CD4-positive, CD25-positive, alpha-beta regulatory T cell (primary cell): ENCODE measurements around the gene GALNS. TPM values are rescaled to one million over a fixed set of nuclear protein-coding genes. Genes with fewer than 3 reads are reported as not detected.

Experiments used
- ATAC-seq, 2 donors: fragments of 150-1000 bp; cut with Tn5 transposase; one replicate each; pipeline ENCODE4 v1.10.0; 2021; ENCODE audit warnings: low read depth in 2 of 2, moderate number of reproducible peaks in 2 of 2, moderate library complexity in 1 of 2
- DNase-seq, 3 donors: peaks; one replicate each; pipeline versions ENCODE4 v3.0.0 to v3.0.0-alpha.2; 2012 to 2022; ENCODE audit warnings: mixed read lengths in 1 of 3
- H3K27ac ChIP-seq: one replicate; pipeline ENCODE4 v1.7.0; 2013; ENCODE audit warnings: mild to moderate bottlenecking, low read length; ENCODE audit not compliant: insufficient read depth, poor library complexity, severe bottlenecking
- H3K27me3 ChIP-seq: one replicate; pipeline ENCODE4 v1.7.0; 2013; ENCODE audit warnings: low read length; ENCODE audit not compliant: control insufficient read depth, insufficient read depth
- H3K36me3 ChIP-seq: one replicate; pipeline ENCODE4 v1.7.0; 2013; ENCODE audit warnings: mild to moderate bottlenecking, low read length, moderate library complexity; ENCODE audit not compliant: control insufficient read depth, insufficient read depth
- H3K4me1 ChIP-seq: 2 replicates; pipeline ENCODE4 v1.7.0; 2013; ENCODE audit warnings: mild to moderate bottlenecking, low read length; ENCODE audit not compliant: insufficient read depth, control insufficient read depth, poor library complexity, severe bottlenecking
- H3K4me3 ChIP-seq: one replicate; pipeline ENCODE4 v1.7.0; 2013; ENCODE audit warnings: low read depth, mild to moderate bottlenecking, low read length, moderate library complexity
- H3K9me3 ChIP-seq, 2 experiments: 1 replicate in 1 of 2; 2 replicates in 1 of 2; pipeline ENCODE4 v1.7.0; 2013; ENCODE audit warnings: low read length in 2 of 2, mild to moderate bottlenecking in 1 of 2, moderate library complexity in 1 of 2; ENCODE audit not compliant: control insufficient read depth in 2 of 2
- H3K27ac Mint-ChIP-seq, 3 donors: one replicate each; pipeline ENCODE4 v1.8.0; 2020 to 2022; ENCODE audit warnings: mild to moderate bottlenecking in 3 of 3, mixed read lengths in 3 of 3, moderate library complexity in 2 of 3
- H3K27me3 Mint-ChIP-seq: one replicate; pipeline ENCODE4 v1.8.0; 2022; ENCODE audit warnings: mild to moderate bottlenecking, mixed read lengths
- H3K36me3 Mint-ChIP-seq: one replicate; pipeline ENCODE4 v1.8.0; 2020; ENCODE audit warnings: mixed read lengths
- H3K4me1 Mint-ChIP-seq, 4 donors: one replicate each; pipeline ENCODE4 v1.8.0; 2020 to 2022; ENCODE audit warnings: mixed read lengths in 4 of 4, mild to moderate bottlenecking in 1 of 4
- H3K4me3 Mint-ChIP-seq, 4 donors: one replicate each; pipeline ENCODE4 v1.8.0; 2020 to 2022; ENCODE audit warnings: mild to moderate bottlenecking in 4 of 4, mixed read lengths in 4 of 4, moderate library complexity in 3 of 4
- H3K9me3 Mint-ChIP-seq, 7 donors: one replicate each; pipeline ENCODE4 v1.8.0; 2020 to 2022; ENCODE audit warnings: mixed read lengths in 7 of 7, mild to moderate bottlenecking in 3 of 7, moderate library complexity in 2 of 7
- polyA plus RNA-seq, 4 donors: library from polyadenylated mRNA; unstranded; fragments of 300-500 nt; fragmentation: Illumina TruSeq; gene quantifications; one replicate each; pipeline ENCODE4 v1.2.3, GENCODE V29; 2021
- total RNA-seq: library from RNA; stranded (reverse); gene quantifications from one replicate; pipeline ENCODE4 v1.2.3, GENCODE V29; 2022

Gene GALNS
- total and polyA plus RNA-seq, 5 donors from 2014 or later, result 8.1 to 63.1 (median 12.5) TPM

- Mint-ChIP-seq H3K9me3 (peaks cover 0 to 2% (median 0%) of the 10 kb centered on the region in 7 donors), H3K4me1 (peaks cover 0 to 1% (median under 1%) of the 10 kb centered on the region in 4 donors), H3K27me3 (peaks cover 7% of the 10 kb centered on the region), H3K36me3 (no peaks in the 10 kb centered on the region), H3K27ac (no peak overlapping the region), H3K4me3 (no peak overlapping the region)
- no peak for DNase-seq
- no peaks in the 10 kb centered on the region for H3K4me1 ChIP-seq
- no peaks in the 10 kb centered on the region for H3K9me3 ChIP-seq
- no peak for ATAC-seq
- H3K36me3 ChIP-seq, result no peaks in the 10 kb centered on the region
- no peak overlapping the region for H3K27ac ChIP-seq
- no peak overlapping the region for H3K4me3 ChIP-seq
- H3K27me3 ChIP-seq, result no peaks in the 10 kb centered on the region
Observed at GRCh38 chr16:88875703-88876234, 19.0 kb upstream of the GALNS start.

DNA sequence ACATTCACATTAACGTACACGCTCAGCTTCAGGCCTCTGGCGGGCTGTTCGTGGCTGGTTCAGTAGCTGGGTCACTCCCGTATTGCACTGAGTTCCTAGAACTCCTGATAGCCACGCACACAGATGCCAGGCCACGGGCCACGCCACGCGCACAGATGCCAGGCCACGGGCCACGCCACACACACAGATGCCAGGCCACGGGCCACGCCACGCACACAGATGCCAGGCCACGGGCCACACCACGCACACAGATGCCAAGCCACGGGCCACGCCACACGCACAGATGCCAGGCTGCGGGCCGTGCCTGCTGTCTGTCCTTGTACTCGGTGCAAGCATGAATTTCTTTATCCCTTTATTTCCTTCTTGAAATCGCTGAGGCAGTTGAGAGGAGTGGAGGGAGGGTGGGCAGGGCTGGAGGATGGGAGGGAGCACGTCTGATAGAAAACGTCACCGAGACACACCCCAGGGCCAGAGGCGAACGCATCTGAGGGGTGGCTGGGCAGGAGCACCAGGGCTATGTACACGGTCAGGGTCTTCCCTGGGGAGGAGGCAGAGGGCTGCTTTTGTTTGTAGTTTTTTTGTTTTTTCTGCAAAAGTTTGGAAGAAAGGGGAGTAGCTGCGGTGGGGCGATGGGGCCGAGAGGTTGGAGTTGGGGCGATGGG is 18.3 kb upstream of the GALNS start:
- DNase-seq, result no peak
- Histone ChIP-seq H3K36me3 (no peaks in the 10 kb centered on the region), H3K4me3 (no peak overlapping the region), H3K4me1 (no peaks in the 10 kb centered on the region), H3K27ac (no peak overlapping the region), H3K9me3 (no peaks in the 10 kb centered on the region), H3K27me3 (no peaks in the 10 kb centered on the region)
- H3K27ac Mint-ChIP-seq, result no peak overlapping the region
- no peak overlapping the region for H3K4me3 Mint-ChIP-seq
- no peaks in the 10 kb centered on the region for H3K36me3 Mint-ChIP-seq
- no peak for ATAC-seq
- peaks cover 0 to 2% (median 0%) of the 10 kb centered on the region in 7 donors for H3K9me3 Mint-ChIP-seq
- H3K4me1 Mint-ChIP-seq, result peaks cover 0 to 2% (median under 1%) of the 10 kb centered on the region in 4 donors
- peaks cover 11% of the 10 kb centered on the region for H3K27me3 Mint-ChIP-seq

DNA sequence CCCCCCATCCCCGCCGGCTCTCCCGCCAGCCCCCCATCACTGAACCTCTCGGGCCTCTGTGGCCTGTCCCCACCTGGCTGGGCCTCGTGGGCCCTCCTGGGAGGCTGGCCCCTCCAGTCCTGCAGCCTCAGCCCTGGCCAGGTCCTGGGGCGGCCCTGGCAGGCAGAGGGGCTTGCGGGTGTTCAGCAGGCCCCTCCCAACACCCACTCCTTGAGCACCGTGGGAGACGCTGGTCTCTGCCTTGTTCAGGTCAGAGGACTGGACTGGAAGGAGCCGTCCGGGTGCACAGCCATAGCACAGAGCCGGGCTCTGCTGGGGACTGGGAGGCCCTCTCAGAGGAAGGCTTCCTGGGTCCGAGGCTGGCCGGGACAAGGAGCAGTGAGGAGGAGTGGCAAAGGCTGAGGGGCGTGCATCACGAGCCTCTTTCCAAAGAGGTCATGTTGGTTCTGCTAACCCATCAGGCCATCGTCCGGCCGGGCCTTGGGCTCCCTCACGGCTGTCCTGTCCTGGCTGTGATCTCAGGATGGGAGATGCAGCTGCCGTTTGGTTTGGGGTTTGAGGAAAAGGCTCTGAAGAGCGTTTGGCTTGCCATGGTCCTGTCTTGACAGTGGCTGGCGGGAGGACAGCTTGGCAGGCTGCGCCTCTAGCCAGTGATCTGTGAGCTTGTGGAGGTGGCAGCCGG is 16.0 kb upstream of the GALNS start:
- Histone ChIP-seq H3K9me3 (no peaks in the 10 kb centered on the region), H3K4me1 (no peaks in the 10 kb centered on the region), H3K27me3 (no peaks in the 10 kb centered on the region), H3K4me3 (no peak overlapping the region), H3K27ac (no peak overlapping the region), H3K36me3 (no peaks in the 10 kb centered on the region)
- ATAC-seq (no peak), DNase-seq (no peak)
- H3K4me1 Mint-ChIP-seq, result peaks cover 0 to 2% (median under 1%) of the 10 kb centered on the region in 4 donors
- peaks cover 0 to 2% (median 0%) of the 10 kb centered on the region in 7 donors for H3K9me3 Mint-ChIP-seq
- peaks cover 15% of the 10 kb centered on the region for H3K27me3 Mint-ChIP-seq
- no peak overlapping the region for H3K27ac Mint-ChIP-seq
- no peak overlapping the region for H3K4me3 Mint-ChIP-seq
- H3K36me3 Mint-ChIP-seq, result no peaks in the 10 kb centered on the region

DNA sequence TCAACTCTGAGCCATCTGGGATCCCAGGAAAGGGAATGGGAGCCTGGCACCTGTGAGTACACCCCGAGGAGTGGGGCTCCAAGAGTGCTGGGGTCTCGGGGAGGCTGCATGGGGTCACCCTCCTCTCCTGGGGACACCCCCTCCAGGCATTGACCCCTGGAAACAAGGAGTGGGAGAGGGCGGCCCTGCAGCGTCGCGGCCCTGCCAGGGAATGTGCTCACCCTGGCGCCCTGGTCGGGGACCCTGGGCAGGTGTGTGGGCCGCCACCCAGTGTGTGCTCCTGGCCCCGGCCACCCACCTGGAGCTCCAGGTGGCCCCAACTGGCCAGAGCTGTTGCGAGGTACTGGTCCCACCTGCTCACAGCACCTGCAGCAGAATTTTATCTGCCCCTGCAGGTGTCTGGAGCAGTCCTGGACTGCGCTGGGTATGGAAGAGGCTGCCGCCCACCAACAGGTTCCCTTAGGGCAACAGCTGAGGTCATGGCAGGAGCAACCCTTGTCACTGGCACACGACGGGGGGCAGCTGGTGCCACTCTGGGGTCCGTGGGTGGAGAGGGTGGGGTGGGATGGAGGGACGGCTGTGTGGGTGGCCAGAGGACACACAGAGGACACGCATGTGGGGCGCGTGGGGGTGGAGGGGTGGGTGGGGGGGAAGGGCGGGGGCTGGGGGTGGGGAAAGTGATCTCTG is 15.1 kb upstream of the GALNS start:
- peaks cover 0 to 2% (median under 1%) of the 10 kb centered on the region in 4 donors for H3K4me1 Mint-ChIP-seq
- no peaks in the 10 kb centered on the region for H3K36me3 Mint-ChIP-seq
- DNase-seq, result no peak
- no peak for ATAC-seq
- peaks cover 0 to 2% (median 0%) of the 10 kb centered on the region in 7 donors for H3K9me3 Mint-ChIP-seq
- no peak overlapping the region for H3K4me3 Mint-ChIP-seq
- Histone ChIP-seq H3K27me3 (no peaks in the 10 kb centered on the region), H3K9me3 (no peaks in the 10 kb centered on the region), H3K4me3 (no peak overlapping the region), H3K36me3 (no peaks in the 10 kb centered on the region), H3K27ac (no peak overlapping the region), H3K4me1 (no peaks in the 10 kb centered on the region)
- H3K27me3 Mint-ChIP-seq, result peaks cover 15% of the 10 kb centered on the region
- H3K27ac Mint-ChIP-seq, result no peak overlapping the region

DNA sequence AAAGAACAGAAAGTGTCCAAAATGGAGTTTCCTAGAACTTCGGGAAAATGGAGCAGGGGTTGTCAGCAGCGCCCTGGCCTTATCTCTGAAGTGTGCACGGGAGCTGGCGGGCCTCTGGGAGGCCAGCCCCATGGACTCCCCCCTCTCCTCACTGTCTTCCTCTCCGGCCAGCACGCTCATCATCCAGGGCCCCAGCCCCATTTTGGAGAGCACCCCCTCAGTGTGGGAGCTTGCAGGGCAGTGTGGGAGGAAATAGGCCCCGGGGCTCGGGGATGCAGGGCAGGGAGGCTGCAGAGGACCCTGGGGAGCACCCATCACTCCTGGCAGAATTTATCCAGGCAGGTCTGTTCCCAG is 14.6 kb upstream of the GALNS start:
- H3K4me3 Mint-ChIP-seq, result no peak overlapping the region
- H3K36me3 Mint-ChIP-seq, result no peaks in the 10 kb centered on the region
- DNase-seq, result no peak
- H3K27ac ChIP-seq, result no peak overlapping the region
- no peaks in the 10 kb centered on the region for H3K9me3 ChIP-seq
- H3K4me1 ChIP-seq, result no peaks in the 10 kb centered on the region
- peaks cover 15% of the 10 kb centered on the region for H3K27me3 Mint-ChIP-seq
- H3K4me1 Mint-ChIP-seq, result peaks cover 0 to 3% (median 1%) of the 10 kb centered on the region in 4 donors
- ATAC-seq, result no peak
- H3K9me3 Mint-ChIP-seq, result peaks cover 0 to 1% (median 0%) of the 10 kb centered on the region in 7 donors
- H3K27me3 ChIP-seq, result no peaks in the 10 kb centered on the region
- H3K27ac Mint-ChIP-seq, result peak overlapping the region in 1 of 3 donors; percentile 56
- H3K4me3 ChIP-seq, result no peak overlapping the region
- H3K36me3 ChIP-seq, result no peaks in the 10 kb centered on the region

DNA sequence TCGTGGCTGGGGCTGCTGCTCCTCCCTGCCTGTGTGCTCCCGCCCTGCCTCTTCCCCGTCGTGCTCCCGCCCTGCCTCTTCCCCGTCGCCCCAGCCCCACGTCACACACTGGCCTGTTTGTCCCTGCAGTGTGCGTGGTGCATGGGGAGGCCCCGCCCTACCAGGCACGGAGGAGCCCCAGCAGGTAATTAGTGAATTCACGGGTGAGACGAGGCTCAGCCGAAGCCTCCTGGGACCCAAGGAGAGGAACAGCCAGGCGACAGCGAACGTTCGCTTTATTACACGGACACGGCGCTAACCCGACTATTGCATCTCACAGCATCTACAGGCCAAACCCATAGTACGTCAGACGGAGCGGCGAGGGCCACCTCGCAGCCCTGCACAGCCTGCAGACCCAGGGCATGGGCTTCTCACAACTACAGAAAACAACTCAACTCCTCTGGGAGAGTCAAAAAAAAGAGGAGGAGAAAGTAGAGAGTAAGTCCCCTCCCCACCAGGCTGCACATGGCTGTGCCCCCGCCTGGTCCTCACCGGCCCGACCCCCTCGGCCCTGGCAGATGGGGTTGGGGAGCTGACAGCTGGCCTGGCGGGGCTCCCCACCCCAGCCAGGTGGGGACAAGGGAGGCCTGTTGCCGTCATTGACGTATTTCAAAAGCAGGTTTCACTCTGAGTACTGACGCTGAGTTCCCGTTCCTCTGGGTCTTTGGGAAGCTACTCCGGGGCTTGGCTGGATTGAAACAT is 14.0 kb upstream of the GALNS start:
- Histone ChIP-seq H3K27ac (no peak overlapping the region), H3K4me1 (no peaks in the 10 kb centered on the region), H3K36me3 (no peaks in the 10 kb centered on the region), H3K27me3 (no peaks in the 10 kb centered on the region), H3K9me3 (no peaks in the 10 kb centered on the region), H3K4me3 (no peak overlapping the region)
- DNase-seq (no peak), ATAC-seq (no peak)
- Mint-ChIP-seq H3K36me3 (no peaks in the 10 kb centered on the region), H3K4me3 (no peak overlapping the region), H3K27ac (peak overlapping the region in 1 of 3 donors; percentile 56), H3K27me3 (peaks cover 15% of the 10 kb centered on the region), H3K9me3 (peaks cover 0 to 1% (median 0%) of the 10 kb centered on the region in 7 donors), H3K4me1 (peaks cover 0 to 3% (median 1%) of the 10 kb centered on the region in 4 donors)

DNA sequence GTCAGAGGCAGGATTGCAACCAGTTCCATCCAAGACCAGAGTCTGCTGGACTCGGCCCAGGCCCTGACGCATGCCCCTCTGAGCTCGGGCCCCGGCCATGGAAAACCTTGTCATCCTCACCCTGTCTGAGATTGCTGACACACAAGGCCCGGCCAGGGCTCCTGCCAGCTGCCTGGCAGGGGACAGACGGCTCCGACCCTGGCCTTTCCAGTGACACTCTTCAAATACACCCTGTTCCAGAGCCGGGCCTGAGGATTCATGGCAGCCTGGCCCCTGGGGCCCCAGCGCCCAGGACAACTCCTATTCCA is 12.9 kb upstream of the GALNS start:
- Mint-ChIP-seq H3K4me3 (no peak overlapping the region), H3K36me3 (no peaks in the 10 kb centered on the region), H3K9me3 (peaks cover 0 to 1% (median 0%) of the 10 kb centered on the region in 7 donors), H3K27ac (no peak overlapping the region), H3K4me1 (peaks cover 0 to 2% (median under 1%) of the 10 kb centered on the region in 4 donors), H3K27me3 (peaks cover 15% of the 10 kb centered on the region)
- no peak overlapping the region for H3K27ac ChIP-seq
- DNase-seq, result no peak
- no peak for ATAC-seq
- H3K4me1 ChIP-seq, result no peaks in the 10 kb centered on the region
- H3K4me3 ChIP-seq, result no peak overlapping the region
- H3K36me3 ChIP-seq, result no peaks in the 10 kb centered on the region
- H3K27me3 ChIP-seq, result no peaks in the 10 kb centered on the region
- no peaks in the 10 kb centered on the region for H3K9me3 ChIP-seq
